ENCODE measurements around the gene FBXL16. TPM values are rescaled to one million over a fixed set of nuclear protein-coding genes. Genes with fewer than 3 reads are reported as not detected.

FBXL16 gene
- total and polyA plus RNA-seq, 2 of the 13 experiments (the other 11 are each of a cell fraction or from before 2014, with no cell fraction given): 0.22 to 2.0 TPM

DNA sequence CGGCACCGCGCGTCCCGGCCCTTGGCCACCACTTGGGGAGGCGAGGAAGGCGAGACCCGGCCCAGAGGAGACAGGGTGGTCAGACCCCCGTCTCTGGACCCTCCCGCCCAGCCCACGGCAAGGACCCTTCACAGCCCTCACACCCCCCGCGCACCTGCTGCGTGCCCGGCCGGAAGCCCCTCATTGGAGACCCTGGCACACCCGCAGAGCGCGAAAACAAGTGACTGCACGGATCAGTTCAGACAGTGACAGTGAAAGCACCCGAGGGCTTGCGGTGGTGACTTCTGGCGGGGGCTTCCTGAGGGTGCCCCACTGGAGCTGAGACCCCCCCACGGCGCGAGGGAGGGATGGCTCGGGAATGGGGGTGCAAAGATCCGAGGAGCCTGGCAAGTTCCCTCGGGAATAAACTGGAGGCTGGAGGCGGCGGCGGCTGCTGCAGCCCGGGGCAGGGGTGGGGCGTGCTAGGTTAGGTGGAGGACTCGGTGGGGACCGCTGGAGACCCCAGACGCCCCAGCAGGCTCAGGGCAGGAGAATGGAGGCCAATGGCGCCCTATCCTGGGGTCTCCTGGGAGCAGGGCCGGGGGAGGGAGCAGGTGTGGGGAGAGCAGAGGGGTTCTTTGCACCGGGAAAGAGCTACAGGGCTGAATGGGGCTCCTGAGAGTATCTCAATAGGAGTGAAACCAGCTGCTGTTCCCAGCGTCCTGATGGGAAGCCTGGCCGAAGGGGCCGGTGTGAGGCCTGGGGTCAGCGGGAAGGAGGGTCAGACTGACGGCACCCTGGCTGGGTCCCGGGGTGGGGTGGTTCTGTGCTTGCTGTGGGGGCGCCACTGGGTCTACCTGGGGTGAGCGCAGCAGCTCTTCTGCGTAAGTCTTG lies 824 bp upstream of the FBXL16 start:
- H3K4me3 ChIP-seq (replicated peaks in 1 of 3; ENCODE audit: insufficient read depth in 1 of 3, low read depth in 2 of 3, low read length in 3 of 3): no peak overlapping the region
- no TSS peak for BruUV-seq (replicated peaks)
- H3K27me3 ChIP-seq (ENCODE audit: control insufficient read depth in 1 of 2, insufficient read depth in 2 of 2, low read length in 2 of 2): peaks cover 27 to 86% of the 10 kb centered on the region in 2 experiments; a peak in 4 of 5 replicates
- 20% methylated on average over 7 of the region's 49 CpGs for WGBS (ENCODE audit: low lambda C conversion rate)
- intact Hi-C loops (cut with micrococcal nuclease; ENCODE audit: unreplicated experiment): no loop called here
- POLR2A ChIA-PET: interaction anchor here (1.4 kb wide), 1 partner anchor 11 kb away, joined by 4 read pairs; no protein-coding TSS in a partner anchor
- H3K4me1 ChIP-seq (ENCODE audit: insufficient read depth, low read length): no peaks in the 10 kb centered on the region
- H2AFZ ChIP-seq (ENCODE audit: low read length): no peak overlapping the region
- no peak for ATAC-seq
- CTCF ChIA-PET (ENCODE audit: low intra/inter-chr PET ratio, low total read pairs): no interaction called here
- no peak overlapping the region for H3K9ac ChIP-seq (ENCODE audit: insufficient read depth, low read depth, low read length)
- H3K4me2 ChIP-seq (ENCODE audit: low read depth, low read length): no peak overlapping the region
- no peaks in the 10 kb centered on the region for H3K9me3 ChIP-seq (ENCODE audit: low read length)
- H4K20me1 ChIP-seq (ENCODE audit: insufficient read depth, low read length): no peaks in the 10 kb centered on the region
- DNase-seq (ENCODE audit: low spot score): no peak
- H3K79me2 ChIP-seq (ENCODE audit: insufficient read depth, low read length): no peaks in the 10 kb centered on the region
- TF ChIP-seq TBX3 (IDR thresholded peaks at IDR 0.05; ENCODE audit: borderline replicate concordance): no peak
- no peak for TF ChIP-seq CHD4 (IDR thresholded peaks at IDR 0.05; ENCODE audit: borderline replicate concordance, low read length)
- 0 out of 2 replicates have a peak, but pooled peaks have one; percentile 73 for TF ChIP-seq EZH2 (conservative IDR thresholded peaks at IDR 0.05; ENCODE audit: low read depth, low read length)
- in situ Hi-C loops (cut with HindIII; ENCODE audit: extremely low pct_ligation_motif_present, low pct_unique_long_range_greater_than_20kb): no loop called here
- no peaks in the 10 kb centered on the region for H3K36me3 ChIP-seq (replicated peaks in 1 of 2; ENCODE audit: control insufficient read depth in 1 of 2, insufficient read depth in 2 of 2, low read length in 2 of 2)
- FAIRE-seq: no peak
- H3K27ac ChIP-seq (ENCODE audit: extremely low read length, insufficient read depth, low read length): no peak overlapping the region

DNA sequence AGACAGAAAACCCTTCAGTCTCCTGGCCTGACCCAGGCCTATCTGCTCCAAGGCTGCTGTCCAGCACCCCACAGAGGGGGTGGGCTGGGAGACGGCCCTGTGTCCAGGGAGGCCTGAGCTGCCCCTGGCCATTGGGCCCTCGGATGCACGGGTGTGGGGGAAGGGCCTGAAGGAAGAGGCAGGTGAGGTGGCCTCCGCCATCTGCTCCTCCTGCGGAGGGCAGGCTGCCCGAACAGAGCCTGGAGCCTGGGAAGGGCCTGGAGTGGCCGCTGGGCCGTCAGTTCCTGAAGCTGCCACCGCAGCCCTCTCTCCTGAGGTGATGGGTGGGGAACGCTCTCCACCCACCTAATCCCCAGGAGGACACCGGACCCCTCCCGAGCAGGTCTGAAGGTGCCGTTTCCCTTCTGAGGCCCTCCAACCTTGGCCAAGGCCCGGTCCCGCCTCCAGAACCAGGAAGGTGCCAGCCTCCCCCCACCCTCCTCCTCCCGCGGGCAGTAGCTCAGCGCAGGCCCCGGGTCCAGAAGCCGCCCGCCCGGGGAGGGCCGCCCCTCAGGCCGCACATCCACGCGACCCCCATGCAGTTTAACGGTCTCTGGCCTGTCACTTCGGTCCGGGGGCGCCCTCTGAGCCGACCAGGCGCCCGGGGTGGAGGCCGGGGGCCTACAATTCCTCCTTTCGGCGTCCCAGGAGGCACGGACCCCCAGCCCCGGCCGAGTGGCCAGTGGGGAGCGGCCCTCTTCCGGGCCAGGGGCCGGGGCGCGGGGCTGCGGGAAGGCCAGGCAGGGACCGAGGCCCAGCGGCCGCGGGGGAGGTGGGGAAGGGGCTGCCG lies 835 bp downstream of the FBXL16 start:
- intact Hi-C loops (cut with micrococcal nuclease; ENCODE audit: unreplicated experiment): no loop called here
- peak; percentile 9; the same call in 2 of the 3 replicates for ATAC-seq
- POLR2A ChIA-PET: no interaction called here

More for the DNA sequence above, 835 bp downstream of the FBXL16 start:
- no peak overlapping the region for H3K9ac ChIP-seq (ENCODE audit: insufficient read depth, low read depth, low read length)
- H3K4me2 ChIP-seq (ENCODE audit: low read depth, low read length): no peak overlapping the region
- no peak overlapping the region for H2AFZ ChIP-seq (ENCODE audit: low read length)
- CTCF ChIA-PET (ENCODE audit: low intra/inter-chr PET ratio, low total read pairs): no interaction called here
- WGBS (ENCODE audit: low lambda C conversion rate): 4% methylated on average over 10 of the region's 50 CpGs
- no peaks in the 10 kb centered on the region for H3K36me3 ChIP-seq (replicated peaks in 1 of 2; ENCODE audit: control insufficient read depth in 1 of 2, insufficient read depth in 2 of 2, low read length in 2 of 2)
- H4K20me1 ChIP-seq (ENCODE audit: insufficient read depth, low read length): peaks cover 3% of the 10 kb centered on the region; the same call in 1 of the 2 replicates
- TF ChIP-seq, protein P1, sequence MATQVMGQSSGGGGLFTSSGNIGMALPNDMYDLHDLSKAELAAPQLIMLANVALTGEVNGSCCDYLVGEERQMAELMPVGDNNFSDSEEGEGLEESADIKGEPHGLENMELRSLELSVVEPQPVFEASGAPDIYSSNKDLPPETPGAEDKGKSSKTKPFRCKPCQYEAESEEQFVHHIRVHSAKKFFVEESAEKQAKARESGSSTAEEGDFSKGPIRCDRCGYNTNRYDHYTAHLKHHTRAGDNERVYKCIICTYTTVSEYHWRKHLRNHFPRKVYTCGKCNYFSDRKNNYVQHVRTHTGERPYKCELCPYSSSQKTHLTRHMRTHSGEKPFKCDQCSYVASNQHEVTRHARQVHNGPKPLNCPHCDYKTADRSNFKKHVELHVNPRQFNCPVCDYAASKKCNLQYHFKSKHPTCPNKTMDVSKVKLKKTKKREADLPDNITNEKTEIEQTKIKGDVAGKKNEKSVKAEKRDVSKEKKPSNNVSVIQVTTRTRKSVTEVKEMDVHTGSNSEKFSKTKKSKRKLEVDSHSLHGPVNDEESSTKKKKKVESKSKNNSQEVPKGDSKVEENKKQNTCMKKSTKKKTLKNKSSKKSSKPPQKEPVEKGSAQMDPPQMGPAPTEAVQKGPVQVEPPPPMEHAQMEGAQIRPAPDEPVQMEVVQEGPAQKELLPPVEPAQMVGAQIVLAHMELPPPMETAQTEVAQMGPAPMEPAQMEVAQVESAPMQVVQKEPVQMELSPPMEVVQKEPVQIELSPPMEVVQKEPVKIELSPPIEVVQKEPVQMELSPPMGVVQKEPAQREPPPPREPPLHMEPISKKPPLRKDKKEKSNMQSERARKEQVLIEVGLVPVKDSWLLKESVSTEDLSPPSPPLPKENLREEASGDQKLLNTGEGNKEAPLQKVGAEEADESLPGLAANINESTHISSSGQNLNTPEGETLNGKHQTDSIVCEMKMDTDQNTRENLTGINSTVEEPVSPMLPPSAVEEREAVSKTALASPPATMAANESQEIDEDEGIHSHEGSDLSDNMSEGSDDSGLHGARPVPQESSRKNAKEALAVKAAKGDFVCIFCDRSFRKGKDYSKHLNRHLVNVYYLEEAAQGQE (IDR thresholded peaks at IDR 0.05; ENCODE audit: borderline replicate concordance in 1 of 2, low read depth in 1 of 2, low read length in 2 of 2): peak; percentile 36 to 85
- TF ChIP-seq EZH2 (conservative IDR thresholded peaks at IDR 0.05; ENCODE audit: low read depth, low read length) (peak; percentile 78), ZEB1 (IDR thresholded peaks at IDR 0.05; ENCODE audit: insufficient replicate concordance, low read depth) (no peak)
- TF ChIP-seq, protein P2, sequence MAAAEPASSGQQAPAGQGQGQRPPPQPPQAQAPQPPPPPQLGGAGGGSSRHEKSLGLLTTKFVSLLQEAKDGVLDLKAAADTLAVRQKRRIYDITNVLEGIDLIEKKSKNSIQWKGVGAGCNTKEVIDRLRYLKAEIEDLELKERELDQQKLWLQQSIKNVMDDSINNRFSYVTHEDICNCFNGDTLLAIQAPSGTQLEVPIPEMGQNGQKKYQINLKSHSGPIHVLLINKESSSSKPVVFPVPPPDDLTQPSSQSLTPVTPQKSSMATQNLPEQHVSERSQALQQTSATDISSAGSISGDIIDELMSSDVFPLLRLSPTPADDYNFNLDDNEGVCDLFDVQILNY (CRISPR knock-in tag; conservative IDR thresholded peaks at IDR 0.05): no peak
- DNase-seq (ENCODE audit: low spot score): no peak
- FAIRE-seq: no peak
- H3K4me1 ChIP-seq (ENCODE audit: insufficient read depth, low read length): no peaks in the 10 kb centered on the region
- no peak overlapping the region for H3K27ac ChIP-seq (ENCODE audit: extremely low read length, insufficient read depth, low read length)
- H3K4me3 ChIP-seq (replicated peaks in 1 of 3; ENCODE audit: insufficient read depth in 1 of 3, low read depth in 2 of 3, low read length in 3 of 3): no peak overlapping the region
- in situ Hi-C loops (cut with HindIII; ENCODE audit: extremely low pct_ligation_motif_present, low pct_unique_long_range_greater_than_20kb): no loop called here
- H3K27me3 ChIP-seq (ENCODE audit: control insufficient read depth in 1 of 2, insufficient read depth in 2 of 2, low read length in 2 of 2): peaks cover 32 to 84% of the 10 kb centered on the region in 2 experiments
- no peaks in the 10 kb centered on the region for H3K9me3 ChIP-seq (ENCODE audit: low read length)
- BruUV-seq (replicated peaks): no TSS peak
- H3K79me2 ChIP-seq (ENCODE audit: insufficient read depth, low read length): no peaks in the 10 kb centered on the region
